ENCODE results near the gene FUZ. TPM values are rescaled to one million over a fixed set of nuclear protein-coding genes. Genes with fewer than 3 reads are reported as not detected.
A peak's percentile ranks its signal among the peaks of the same experiment; 100 is the strongest.

Gene FUZ
- total RNA-seq, 4 donors from 2014 or later: 14.8 to 23.0 (median 20.1) TPM

- no peak for ATAC-seq
- H3K27ac ChIP-seq: peak overlapping the region; percentile 83 to 98 (median 94)
- peak overlapping the region; percentile 61 to 87 for H3K4me3 ChIP-seq
- H3K4me1 ChIP-seq: peaks cover 0 to 37% (median 10%) of the 10 kb centered on the region in 3 donors
- no peaks in the 10 kb centered on the region for H3K27me3 ChIP-seq
- WGBS, 2 donors (ENCODE audit: low coverage in 1 of 2): 20% methylated on average over 1 to 5 of the region's 16 CpGs
- H3K36me3 ChIP-seq: peaks cover 0 to 22% of the 10 kb centered on the region in 2 donors
- TF ChIP-seq EP300 (IDR thresholded peaks at IDR 0.05) (no peak), POLR2A (IDR thresholded peaks at IDR 0.05) (no peak), CTCF (IDR thresholded peaks at IDR 0.05) (no peak), POLR2AphosphoS5 (IDR thresholded peaks at IDR 0.05) (no peak)
- no peaks in the 10 kb centered on the region for H3K9me3 ChIP-seq
These were observed 5.7 kb upstream of the FUZ start for GRCh38 chr19:49818649-49819370.

- Histone ChIP-seq H3K4me3 (peak within 1 kb of the TSS; percentile 61 to 87), H3K27ac (peak within 1 kb of the TSS; percentile 83 to 98 (median 94)), H3K36me3 (peaks cover 0 to 15% of the 10 kb centered on the region in 2 donors), H3K9me3 (no peaks in the 10 kb centered on the region), H3K4me1 (peaks cover 0 to 38% (median 10%) of the 10 kb centered on the region in 3 donors), H3K27me3 (no peaks in the 10 kb centered on the region)
- WGBS, 2 donors (ENCODE audit: low coverage in 1 of 2): 0 to 3% methylated on average over 12 to 16 of the region's 57 CpGs
- ATAC-seq: peak; percentile 69
- peak; percentile 81 for TF ChIP-seq POLR2AphosphoS5 (IDR thresholded peaks at IDR 0.05)
- peak in 3 of 4 experiments; percentile 57 to 83 (median 71) for TF ChIP-seq CTCF (IDR thresholded peaks at IDR 0.05)
- TF ChIP-seq EP300 (IDR thresholded peaks at IDR 0.05): no peak
- peak; percentile 71 to 73 for TF ChIP-seq POLR2A (IDR thresholded peaks at IDR 0.05)
These were observed 5.0 kb upstream of the FUZ start, which contains the start of gene MED25 for GRCh38 chr19:49817964-49818648. TSS of gene MED25 (plus strand) at chr19:49818289. CDS start at chr19:49818342, 53 bp downstream.

- H3K9me3 ChIP-seq: no peaks in the 10 kb centered on the region
- H3K27ac ChIP-seq: peak overlapping the region; percentile 40 to 98 (median 94)
- H3K27me3 ChIP-seq: no peaks in the 10 kb centered on the region
- TF ChIP-seq EP300 (IDR thresholded peaks at IDR 0.05): no peak
- TF ChIP-seq POLR2A (IDR thresholded peaks at IDR 0.05): no peak
- 52 to 92% methylated on average over 2 to 5 of the region's 14 CpGs for WGBS, 2 donors (ENCODE audit: low coverage in 1 of 2)
- H3K4me3 ChIP-seq: peak overlapping the region in 1 of 2 donors; percentile 87
- peaks cover 0 to 52% (median 10%) of the 10 kb centered on the region in 3 donors for H3K4me1 ChIP-seq
- no peak for ATAC-seq
- peaks cover 0 to 11% of the 10 kb centered on the region in 2 donors for H3K36me3 ChIP-seq
These were observed 3.5 kb upstream of the FUZ start for GRCh38 chr19:49816590-49816989.

- H3K27ac ChIP-seq: peak overlapping the region; percentile 87 to 92 (median 90)
- WGBS, 2 donors (ENCODE audit: low coverage in 1 of 2): 20% methylated on average over 1 of the region's 1 CpG; no CpG with 5 or more reads in 1 of the 2 donors
- TF ChIP-seq CTCF (IDR thresholded peaks at IDR 0.05) (no peak), POLR2AphosphoS5 (IDR thresholded peaks at IDR 0.05) (no peak), POLR2A (IDR thresholded peaks at IDR 0.05) (no peak), EP300 (IDR thresholded peaks at IDR 0.05) (no peak)
These were observed 918 bp upstream of the FUZ start for GRCh38 chr19:49814010-49814409.

GRCh38 chr19:49812452-49812996 is 568 bp downstream of the FUZ start:
- peak overlapping the region; percentile 67 to 78 for H3K4me3 ChIP-seq

More at GRCh38 chr19:49814010-49814409, 918 bp upstream of the FUZ start:
- Histone ChIP-seq H3K4me1 (peaks cover 0 to 54% (median 12%) of the 10 kb centered on the region in 3 donors), H3K4me3 (peak overlapping the region in 1 of 2 donors; percentile 67), H3K9me3 (no peaks in the 10 kb centered on the region), H3K36me3 (no peaks in the 10 kb centered on the region), H3K27me3 (no peaks in the 10 kb centered on the region)
- ATAC-seq: no peak

More at GRCh38 chr19:49812452-49812996, 568 bp downstream of the FUZ start:
- 20 to 61% methylated on average over 2 to 8 of the region's 11 CpGs for WGBS, 2 donors (ENCODE audit: low coverage in 1 of 2)
- Histone ChIP-seq H3K9me3 (no peaks in the 10 kb centered on the region), H3K27ac (peak overlapping the region; percentile 87 to 92 (median 90)), H3K4me1 (peaks cover 0 to 60% (median 14%) of the 10 kb centered on the region in 3 donors), H3K36me3 (peaks cover 0 to 3% of the 10 kb centered on the region in 2 donors), H3K27me3 (no peaks in the 10 kb centered on the region)
- no peak for ATAC-seq
- TF ChIP-seq POLR2A (IDR thresholded peaks at IDR 0.05) (no peak), EP300 (IDR thresholded peaks at IDR 0.05) (no peak), POLR2AphosphoS5 (IDR thresholded peaks at IDR 0.05) (no peak), CTCF (IDR thresholded peaks at IDR 0.05) (no peak)

Data from gastroesophageal sphincter (tissue), 4 donors.